PC-9 (cell line): Measurements from ENCODE around the gene SREBF2. TPM values are rescaled to one million over a fixed set of nuclear protein-coding genes. Genes with fewer than 3 reads are reported as not detected.

Experiments
- BruUV-seq: library from RNA; stranded (reverse); fragments of 400-500 nt; replicated peaks from 2 replicates; lab custom pipeline; 2021; lab: Mats Ljungman, UMichigan
- CTCF ChIA-PET: fragments of 300-600 bp; sonication (Branson Sonifier 250); formaldehyde crosslinking; loops from one replicate; lab custom pipeline; 2022; ENCODE audit warnings: antibody characterized with exemption; lab: Charles Lee
- POLR2A ChIA-PET: fragments of 300-600 bp; sonication (Branson Sonifier 250); formaldehyde crosslinking; loops from one replicate; lab custom pipeline; 2022; ENCODE audit warnings: antibody characterized with exemption; ENCODE audit not compliant: unreplicated experiment; lab: Charles Lee
- DNase-seq, 2 experiments: peaks; one replicate each; pipeline versions ENCODE4 v3.0.0 to v3.0.0-alpha.2; 2015 to 2022; ENCODE audit warnings: mixed read lengths in 1 of 2
- H2AFZ ChIP-seq: fragments of 200-600 bp; sonication (generic); 2 replicates; pipeline ENCODE4 v1.8.1; 2017; ENCODE audit warnings: antibody characterized with exemption
- H3F3A ChIP-seq: fragments of 200-600 bp; sonication (generic); 2 replicates; pipeline ENCODE4 v1.8.1; 2017; ENCODE audit warnings: antibody characterized with exemption, mild to moderate bottlenecking, low read depth; ENCODE audit not compliant: insufficient read depth
- H3K27ac ChIP-seq: fragments of 200-600 bp; sonication (generic); 2 replicates; pipeline ENCODE4 v1.6.1; 2016; ENCODE audit warnings: mixed run types
- H3K27me3 ChIP-seq: fragments of 200-600 bp; sonication (generic); 2 replicates; pipeline ENCODE4 v1.6.1; 2016; ENCODE audit warnings: low read depth, mixed run types; ENCODE audit not compliant: insufficient read depth
- H3K36me3 ChIP-seq: fragments of 200-600 bp; sonication (generic); 2 replicates; pipeline ENCODE4 v1.6.1; 2016; ENCODE audit warnings: low read depth, mixed run types
- H3K4me1 ChIP-seq: fragments of 200-600 bp; sonication (generic); replicated peaks from 2 replicates; pipeline ENCODE4 v1.6.1; 2016; ENCODE audit warnings: mixed run types; ENCODE audit not compliant: insufficient read depth
- H3K4me2 ChIP-seq: fragments of 200-600 bp; sonication (generic); 2 replicates; pipeline ENCODE4 v1.6.1; 2017; ENCODE audit warnings: mixed run types
- H3K4me3 ChIP-seq: fragments of 200-600 bp; sonication (generic); 2 replicates; pipeline ENCODE4 v1.6.1; 2016; ENCODE audit warnings: mixed run types
- H3K79me2 ChIP-seq: fragments of 200-600 bp; sonication (generic); 2 replicates; pipeline ENCODE4 v1.6.1; 2017; ENCODE audit warnings: low read depth, mixed run types
- H3K9me2 ChIP-seq: fragments of 200-600 bp; sonication (generic); 2 replicates; pipeline ENCODE4 v1.8.1; 2017; ENCODE audit warnings: mild to moderate bottlenecking; ENCODE audit not compliant: insufficient read depth
- H3K9me3 ChIP-seq: fragments of 200-600 bp; sonication (generic); 2 replicates; pipeline ENCODE4 v1.8.1; 2016; ENCODE audit warnings: low read depth; ENCODE audit not compliant: insufficient read depth
- H4K20me1 ChIP-seq: fragments of 200-600 bp; sonication (generic); 2 replicates; pipeline ENCODE4 v1.8.1; 2017; ENCODE audit not compliant: insufficient read depth
- EZH2 ChIP-seq: fragments of 200-600 bp; sonication (generic); IDR thresholded peaks from 2 replicates; pipeline ENCODE4 v1.8.0; 2017; ENCODE audit warnings: antibody characterized with exemption, low read depth
- intact Hi-C: fragments of 100-400 bp; cut with micrococcal nuclease; formaldehyde crosslinking; loops from one replicate; pipeline ENCODE4 v1.10.0; 2022; ENCODE audit not compliant: unreplicated experiment
- total RNA-seq: library from RNA; stranded (reverse); gene quantifications from 2 replicates; pipeline ENCODE4 v1.2.3, GENCODE V29; 2021
- TF ChIP-seq, protein P1 (sequence below): fragments of 200-600 bp; sonication (generic); conservative IDR thresholded peaks from 2 replicates; pipeline ENCODE4 v1.6.1; 2017; ENCODE audit warnings: mixed run types, antibody characterized with exemption, mild to moderate bottlenecking, moderate library complexity

SREBF2 gene
- total RNA-seq, 1 experiment from 2014 or later: 196 TPM

GRCh38 chr22:41915035-41915785, 82.3 kb downstream of the SREBF2 start, which contains the start of gene SHISA8:
Gene SHISA8, minus strand, starts transcription at chr22:41915074. Its CDS starts 407 bp downstream, at chr22:41914667.
- TF ChIP-seq, protein P1, sequence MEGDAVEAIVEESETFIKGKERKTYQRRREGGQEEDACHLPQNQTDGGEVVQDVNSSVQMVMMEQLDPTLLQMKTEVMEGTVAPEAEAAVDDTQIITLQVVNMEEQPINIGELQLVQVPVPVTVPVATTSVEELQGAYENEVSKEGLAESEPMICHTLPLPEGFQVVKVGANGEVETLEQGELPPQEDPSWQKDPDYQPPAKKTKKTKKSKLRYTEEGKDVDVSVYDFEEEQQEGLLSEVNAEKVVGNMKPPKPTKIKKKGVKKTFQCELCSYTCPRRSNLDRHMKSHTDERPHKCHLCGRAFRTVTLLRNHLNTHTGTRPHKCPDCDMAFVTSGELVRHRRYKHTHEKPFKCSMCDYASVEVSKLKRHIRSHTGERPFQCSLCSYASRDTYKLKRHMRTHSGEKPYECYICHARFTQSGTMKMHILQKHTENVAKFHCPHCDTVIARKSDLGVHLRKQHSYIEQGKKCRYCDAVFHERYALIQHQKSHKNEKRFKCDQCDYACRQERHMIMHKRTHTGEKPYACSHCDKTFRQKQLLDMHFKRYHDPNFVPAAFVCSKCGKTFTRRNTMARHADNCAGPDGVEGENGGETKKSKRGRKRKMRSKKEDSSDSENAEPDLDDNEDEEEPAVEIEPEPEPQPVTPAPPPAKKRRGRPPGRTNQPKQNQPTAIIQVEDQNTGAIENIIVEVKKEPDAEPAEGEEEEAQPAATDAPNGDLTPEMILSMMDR: no peak
- no peak for TF ChIP-seq EZH2
- DNase-seq: peak in 1 of 2 experiments; percentile 47
- Histone ChIP-seq H3F3A (peaks cover 25% of the 10 kb centered on the region; the same call in 1 of the 2 replicates), H3K4me1 (peaks cover 7% of the 10 kb centered on the region), H3K27me3 (peaks cover 9% of the 10 kb centered on the region; the same call in 1 of the 2 replicates), H2AFZ (no peak within 1 kb of the TSS), H4K20me1 (no peaks in the 10 kb centered on the region), H3K27ac (no peak within 1 kb of the TSS), H3K4me2 (no peak within 1 kb of the TSS), H3K9me2 (no peaks in the 10 kb centered on the region), H3K36me3 (no peaks in the 10 kb centered on the region), H3K79me2 (no peaks in the 10 kb centered on the region), H3K9me3 (no peaks in the 10 kb centered on the region), H3K4me3 (no peak within 1 kb of the TSS)
- BruUV-seq: no TSS peak
- intact Hi-C loops: no loop called here
- CTCF ChIA-PET: no interaction called here
- POLR2A ChIA-PET: no interaction called here

- TF ChIP-seq EZH2: no peak
These were observed 83.0 kb downstream of the SREBF2 start for GRCh38 chr22:41915786-41916493.

DNA sequence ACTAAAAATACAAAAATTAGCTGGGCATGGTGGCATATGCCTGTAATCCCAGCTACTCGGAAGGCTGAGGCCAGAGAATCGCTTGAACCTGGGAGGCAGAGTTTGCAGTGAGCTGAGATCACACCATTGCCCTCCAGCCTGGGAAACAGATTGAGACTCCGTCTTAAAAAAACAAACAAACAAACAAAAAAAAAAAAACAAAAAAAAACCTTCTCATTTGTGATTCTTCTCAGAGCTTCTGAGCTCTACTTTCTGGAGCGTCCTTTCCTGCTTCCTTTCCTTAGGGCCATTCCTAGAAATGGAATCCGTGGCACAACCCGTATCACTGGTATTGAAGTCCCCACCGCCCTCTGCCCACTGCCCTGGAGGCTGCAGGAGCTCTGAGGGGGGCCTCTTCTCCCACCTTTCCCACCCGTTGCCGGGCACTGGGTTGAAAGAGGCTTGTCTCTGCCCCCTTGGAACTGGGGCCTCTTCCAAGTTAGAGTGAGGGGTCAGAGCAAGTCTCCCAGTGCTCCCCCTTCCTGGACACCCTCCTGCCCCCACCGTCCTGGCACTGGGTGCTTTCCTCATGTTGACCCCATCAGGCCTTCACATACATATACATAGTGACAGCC, 83.9 kb downstream of the SREBF2 start:
- no peak for DNase-seq
- Histone ChIP-seq H3K4me3 (no peak overlapping the region), H4K20me1 (no peaks in the 10 kb centered on the region), H3F3A (peaks cover 30% of the 10 kb centered on the region; the same call in 1 of the 2 replicates), H3K27ac (no peak overlapping the region), H3K9me2 (no peaks in the 10 kb centered on the region), H3K4me2 (no peak overlapping the region), H3K4me1 (peaks cover 7% of the 10 kb centered on the region), H3K27me3 (peaks cover 9% of the 10 kb centered on the region; the same call in 1 of the 2 replicates), H3K36me3 (no peaks in the 10 kb centered on the region), H2AFZ (no peak overlapping the region), H3K79me2 (no peaks in the 10 kb centered on the region), H3K9me3 (no peaks in the 10 kb centered on the region)
- TF ChIP-seq, protein P1: no peak
- TF ChIP-seq EZH2: no peak
- intact Hi-C loops: no loop called here
- no TSS peak for BruUV-seq
- POLR2A ChIA-PET: no interaction called here
- CTCF ChIA-PET: no interaction called here

More at GRCh38 chr22:41915786-41916493, 83.0 kb downstream of the SREBF2 start:
- Histone ChIP-seq H3K9me3 (no peaks in the 10 kb centered on the region), H3F3A (peaks cover 25% of the 10 kb centered on the region; the same call in 1 of the 2 replicates), H3K36me3 (no peaks in the 10 kb centered on the region), H3K9me2 (no peaks in the 10 kb centered on the region), H4K20me1 (no peaks in the 10 kb centered on the region), H3K4me1 (peaks cover 7% of the 10 kb centered on the region), H3K79me2 (no peaks in the 10 kb centered on the region), H3K4me2 (no peak overlapping the region), H3K27me3 (peaks cover 9% of the 10 kb centered on the region; the same call in 1 of the 2 replicates), H3K27ac (no peak overlapping the region), H2AFZ (no peak overlapping the region), H3K4me3 (no peak overlapping the region)
- POLR2A ChIA-PET: no interaction called here
- BruUV-seq: no TSS peak
- CTCF ChIA-PET: no interaction called here
- intact Hi-C loops: no loop called here
- no peak for DNase-seq
